Measurements from ENCODE around the gene CASP3.

GRCh38 chr4:184599492-184600135 is 49.6 kb downstream of the CASP3 start:
- TF ChIP-seq CTCF (conservative IDR thresholded peaks at IDR 0.05 in 1 of 2, IDR thresholded peaks at IDR 0.05 in 1 of 2; ENCODE audit: extremely low read depth in 1 of 2, insufficient read depth in 1 of 2, low read depth in 1 of 2, low read length in 2 of 2) = no peak
- no peak for TF ChIP-seq EZH2 (IDR thresholded peaks at IDR 0.05; ENCODE audit: borderline replicate concordance, low read length)
